ENCODE data around the gene PPP1R17. TPM values are rescaled to one million over a fixed set of nuclear protein-coding genes. Genes with fewer than 3 reads are reported as not detected.

The PPP1R17 gene
- total and polyA plus RNA-seq, 2 donors (not counting 1 experiment from before 2014, with no cell fraction given): 0.20 TPM; not detected in 1

DNA sequence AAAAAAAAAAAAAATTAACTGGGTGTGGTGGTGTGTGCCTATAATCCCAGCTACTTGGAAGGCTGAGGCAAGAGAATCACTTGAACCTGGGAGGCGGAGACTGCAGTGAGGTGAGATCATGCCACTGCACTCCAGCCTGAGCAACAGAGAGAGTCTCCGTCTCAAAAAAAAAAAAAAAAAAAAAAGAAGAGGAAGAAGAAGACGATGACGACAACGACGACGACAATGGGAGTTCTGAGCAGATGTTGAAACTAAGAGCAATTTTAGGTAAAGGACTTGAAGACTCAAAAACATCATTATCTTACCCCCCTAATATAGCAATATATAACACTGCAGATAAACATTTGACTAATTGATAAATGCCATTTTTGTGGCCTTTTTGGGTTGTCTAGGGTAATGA, 39.5 kb upstream of the PPP1R17 start:
- Histone ChIP-seq H4K20me1 (ENCODE audit: control insufficient read depth, insufficient read depth, low read length, poor library complexity, severe bottlenecking) (no peaks in the 10 kb centered on the region), H3K4me3 (ENCODE audit: control extremely low read depth in 1 of 5, extremely low read depth in 1 of 5, insufficient read depth in 1 of 5, low read depth in 2 of 5, low read length in 4 of 5) (no peak overlapping the region), H3K79me2 (ENCODE audit: control insufficient read depth, insufficient read depth, low read length) (no peaks in the 10 kb centered on the region), H3K4me1 (ENCODE audit: control insufficient read depth in 2 of 2, insufficient read depth in 2 of 2, low read length in 2 of 2) (no peaks in the 10 kb centered on the region), H3K27me3 (replicated peaks in 1 of 4; ENCODE audit: control extremely low read depth in 1 of 4, control insufficient read depth in 3 of 4, insufficient read depth in 4 of 4, low read length in 3 of 4) (no peaks in the 10 kb centered on the region), H3K9me3 (ENCODE audit: control extremely low read depth in 1 of 3, control insufficient read depth in 2 of 3, insufficient read depth in 1 of 3, low read length in 2 of 3) (peaks cover 0 to 3% (median 0%) of the 10 kb centered on the region in 3 donors), H3K9ac (ENCODE audit: low read length) (no peak overlapping the region), H3K36me3 (replicated peaks in 1 of 2; ENCODE audit: control extremely low read depth in 1 of 2, control insufficient read depth in 1 of 2, extremely low read depth in 1 of 2, insufficient read depth in 2 of 2, low read length in 1 of 2) (no peaks in the 10 kb centered on the region), H2AFZ (ENCODE audit: insufficient read depth, low read depth, low read length, poor library complexity, severe bottlenecking) (no peak overlapping the region), H3K27ac (ENCODE audit: low read length in 2 of 2) (no peak overlapping the region), H3K4me2 (replicated peaks; ENCODE audit: low read depth, low read length, poor library complexity, severe bottlenecking) (no peak overlapping the region)
- H3K4me3 Mint-ChIP-seq: no peak overlapping the region
- H3K27ac Mint-ChIP-seq: no peak overlapping the region
- no peak for ATAC-seq (ENCODE audit: low read depth)
- H3K9me3 Mint-ChIP-seq (ENCODE audit: insufficient read depth): no peaks in the 10 kb centered on the region
- intact Hi-C loops (cut with micrococcal nuclease): no loop called here
- H3K4me1 Mint-ChIP-seq: no peaks in the 10 kb centered on the region
- ChIA-PET POLR2A (no interaction called here), CTCF (no interaction called here)
- 100% methylated on average over 1 of the region's 7 CpGs for WGBS (ENCODE audit: insufficient coverage)
- TF ChIP-seq, protein P1, sequence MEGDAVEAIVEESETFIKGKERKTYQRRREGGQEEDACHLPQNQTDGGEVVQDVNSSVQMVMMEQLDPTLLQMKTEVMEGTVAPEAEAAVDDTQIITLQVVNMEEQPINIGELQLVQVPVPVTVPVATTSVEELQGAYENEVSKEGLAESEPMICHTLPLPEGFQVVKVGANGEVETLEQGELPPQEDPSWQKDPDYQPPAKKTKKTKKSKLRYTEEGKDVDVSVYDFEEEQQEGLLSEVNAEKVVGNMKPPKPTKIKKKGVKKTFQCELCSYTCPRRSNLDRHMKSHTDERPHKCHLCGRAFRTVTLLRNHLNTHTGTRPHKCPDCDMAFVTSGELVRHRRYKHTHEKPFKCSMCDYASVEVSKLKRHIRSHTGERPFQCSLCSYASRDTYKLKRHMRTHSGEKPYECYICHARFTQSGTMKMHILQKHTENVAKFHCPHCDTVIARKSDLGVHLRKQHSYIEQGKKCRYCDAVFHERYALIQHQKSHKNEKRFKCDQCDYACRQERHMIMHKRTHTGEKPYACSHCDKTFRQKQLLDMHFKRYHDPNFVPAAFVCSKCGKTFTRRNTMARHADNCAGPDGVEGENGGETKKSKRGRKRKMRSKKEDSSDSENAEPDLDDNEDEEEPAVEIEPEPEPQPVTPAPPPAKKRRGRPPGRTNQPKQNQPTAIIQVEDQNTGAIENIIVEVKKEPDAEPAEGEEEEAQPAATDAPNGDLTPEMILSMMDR (IDR thresholded peaks at IDR 0.05): no peak
- no peak for TF ChIP-seq EZH2 (IDR thresholded peaks at IDR 0.05; ENCODE audit: borderline replicate concordance, insufficient read depth, low read depth, low read length, poor library complexity, severe bottlenecking)
- H3K27me3 Mint-ChIP-seq: peaks cover 14% of the 10 kb centered on the region
- DNase-seq: no peak

DNA sequence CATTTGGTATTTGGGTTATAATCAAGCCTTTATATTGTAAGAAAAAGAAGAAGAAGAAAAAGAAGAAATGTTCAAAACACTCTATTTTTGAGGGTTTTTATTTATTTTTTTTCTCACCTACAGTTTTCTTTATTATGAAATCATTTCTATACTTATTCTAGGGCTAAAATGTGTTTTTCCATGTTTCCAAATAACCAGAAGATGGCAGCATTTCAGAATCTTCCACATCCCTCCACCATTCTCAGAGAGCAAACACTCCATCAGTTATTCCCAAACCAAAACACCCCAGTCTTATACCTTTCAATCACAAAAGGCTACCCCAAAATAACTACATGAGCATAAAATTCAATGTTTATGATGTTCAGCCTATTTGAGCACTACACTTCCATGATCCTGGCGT, 38.7 kb upstream of the PPP1R17 start:
- Mint-ChIP-seq H3K4me3 (no peak overlapping the region), H3K4me1 (no peaks in the 10 kb centered on the region), H3K9me3 (ENCODE audit: insufficient read depth) (no peaks in the 10 kb centered on the region), H3K27me3 (peaks cover 9% of the 10 kb centered on the region), H3K27ac (no peak overlapping the region)
- H3K27me3 ChIP-seq (replicated peaks in 1 of 4; ENCODE audit: control extremely low read depth in 1 of 4, control insufficient read depth in 3 of 4, insufficient read depth in 4 of 4, low read length in 3 of 4): no peaks in the 10 kb centered on the region
- no peak overlapping the region for H3K27ac ChIP-seq (ENCODE audit: low read length in 2 of 2)
- WGBS (ENCODE audit: insufficient coverage): 91% methylated on average over 1 of the region's 1 CpG
- no peak overlapping the region for H3K9ac ChIP-seq (ENCODE audit: low read length)
- ChIA-PET CTCF (interaction anchor here (0.7 to 1.5 kb wide), 4 partner anchors 8 to 89 kb away, joined by 3 to 6 read pairs (median 4); no protein-coding TSS in a partner anchor), POLR2A (no interaction called here)
- H3K36me3 ChIP-seq (replicated peaks in 1 of 2; ENCODE audit: control extremely low read depth in 1 of 2, control insufficient read depth in 1 of 2, extremely low read depth in 1 of 2, insufficient read depth in 2 of 2, low read length in 1 of 2): no peaks in the 10 kb centered on the region
- no peak overlapping the region for H3K4me2 ChIP-seq (replicated peaks; ENCODE audit: low read depth, low read length, poor library complexity, severe bottlenecking)
- H3K4me3 ChIP-seq (ENCODE audit: control extremely low read depth in 1 of 5, extremely low read depth in 1 of 5, insufficient read depth in 1 of 5, low read depth in 2 of 5, low read length in 4 of 5): no peak overlapping the region
- no peaks in the 10 kb centered on the region for H4K20me1 ChIP-seq (ENCODE audit: control insufficient read depth, insufficient read depth, low read length, poor library complexity, severe bottlenecking)
- DNase-seq: no peak
- H3K9me3 ChIP-seq (ENCODE audit: control extremely low read depth in 1 of 3, control insufficient read depth in 2 of 3, insufficient read depth in 1 of 3, low read length in 2 of 3): peaks cover 0 to 2% (median 0%) of the 10 kb centered on the region in 3 donors
- H3K4me1 ChIP-seq (ENCODE audit: control insufficient read depth in 2 of 2, insufficient read depth in 2 of 2, low read length in 2 of 2): no peaks in the 10 kb centered on the region
- ATAC-seq (ENCODE audit: low read depth): no peak
- TF ChIP-seq EZH2 (IDR thresholded peaks at IDR 0.05; ENCODE audit: borderline replicate concordance, insufficient read depth, low read depth, low read length, poor library complexity, severe bottlenecking): no peak
- TF ChIP-seq, protein P1 (IDR thresholded peaks at IDR 0.05): no peak
- no peaks in the 10 kb centered on the region for H3K79me2 ChIP-seq (ENCODE audit: control insufficient read depth, insufficient read depth, low read length)
- no peak overlapping the region for H2AFZ ChIP-seq (ENCODE audit: insufficient read depth, low read depth, low read length, poor library complexity, severe bottlenecking)
- intact Hi-C loops (cut with micrococcal nuclease): no loop called here

Data from B cell (primary cell).